ENCODE results near the gene PARD3.

GRCh38 chr10:34743814-34744213, 71.3 kb downstream of the PARD3 start:
- no peak for TF ChIP-seq CTCF (conservative IDR thresholded peaks at IDR 0.05; ENCODE audit: low read depth, low read length)
- TF ChIP-seq EZH2 (IDR thresholded peaks at IDR 0.05; ENCODE audit: low read length, unreplicated experiment) = no peak
- TF ChIP-seq EZH2phosphoT487 (IDR thresholded peaks at IDR 0.05; ENCODE audit: borderline replicate concordance, low read length) = no peak
